Activated CD4-positive, alpha-beta T cell treated with anti-CD3 and anti-CD28 coated beads for 4 hours (primary cell): Measurements from ENCODE around the gene KIFC3.
A peak's percentile ranks its signal among the peaks of the same experiment; 100 is the strongest.
"Not testable (repeated sequence)": the region's sequence is repeated elsewhere in the genome, so short reads cannot be mapped to it uniquely, and the experiment has no call there.

Experiments
- DNase-seq, 2 donors: peaks; one replicate each; pipeline ENCODE4 v3.0.0-alpha.2; 2020

KIFC3 gene

GRCh38 chr16:57720142-57720575 lies 82.1 kb downstream of the KIFC3 start:
- DNase-seq = peak in 1 of 2 donors; percentile 19

GRCh38 chr16:57714047-57714446 lies 88.2 kb downstream of the KIFC3 start:
- DNase-seq = no peak

- DNase-seq = no peak
These were observed 88.7 kb downstream of the KIFC3 start for GRCh38 chr16:57713596-57713995.

GRCh38 chr16:57712569-57712968 lies 89.7 kb downstream of the KIFC3 start:
- DNase-seq = not testable (repeated sequence)

GRCh38 chr16:57711993-57712392 lies 90.3 kb downstream of the KIFC3 start:
- no peak for DNase-seq

GRCh38 chr16:57711346-57711745 lies 90.9 kb downstream of the KIFC3 start:
- DNase-seq = no peak

GRCh38 chr16:57709663-57710062 lies 92.6 kb downstream of the KIFC3 start:
- DNase-seq = no peak
